Stimulated activated CD8-positive, alpha-beta memory T cell treated with anti-CD3 and anti-CD28 coated beads, Interleukin-15, amount 100 ng/mL, for 1 hour (primary cell): ENCODE measurements around the gene CTSH.
"Not testable (repeated sequence)": the region's sequence is repeated elsewhere in the genome, so short reads cannot be mapped to it uniquely, and the experiment has no call there.

Experiments
- DNase-seq: peaks from one replicate; pipeline ENCODE4 v3.0.0-alpha.2; 2020; ENCODE audit warnings: low read depth

Gene CTSH

GRCh38 chr15:78921940-78922339 lies 22.9 kb downstream of the CTSH start:
- no peak for DNase-seq

- DNase-seq, result no peak
Measured at GRCh38 chr15:78921517-78921916, 23.3 kb downstream of the CTSH start.

- no peak for DNase-seq
Measured at GRCh38 chr15:78917888-78918287, 27.0 kb downstream of the CTSH start.

GRCh38 chr15:78916088-78916487 lies 28.8 kb downstream of the CTSH start:
- no peak for DNase-seq

- DNase-seq, result no peak
Measured at GRCh38 chr15:78915341-78916087, 29.3 kb downstream of the CTSH start.

GRCh38 chr15:78914027-78914764 lies 30.6 kb downstream of the CTSH start:
- no peak for DNase-seq

- DNase-seq, result no peak
Measured at GRCh38 chr15:78913012-78913411, 31.8 kb downstream of the CTSH start.

- no peak for DNase-seq
Measured at GRCh38 chr15:78912316-78912715, 32.5 kb downstream of the CTSH start.

GRCh38 chr15:78910271-78910670 lies 34.6 kb downstream of the CTSH start:
- DNase-seq, result no peak

GRCh38 chr15:78909791-78910228 lies 35.0 kb downstream of the CTSH start:
- DNase-seq, result no peak

- DNase-seq, result no peak
Measured at GRCh38 chr15:78909160-78909695, 35.6 kb downstream of the CTSH start.

- DNase-seq, result no peak
Measured at GRCh38 chr15:78907577-78907976, 37.3 kb downstream of the CTSH start.

- no peak for DNase-seq
Measured at GRCh38 chr15:78906316-78906620, 38.6 kb downstream of the CTSH start.

- DNase-seq, result no peak
Measured at GRCh38 chr15:78904599-78905358, 40.1 kb downstream of the CTSH start.

- DNase-seq, result not testable (repeated sequence)
Measured at GRCh38 chr15:78902281-78903032, 42.4 kb downstream of the CTSH start.

GRCh38 chr15:78900819-78901533 lies 43.9 kb downstream of the CTSH start:
- DNase-seq, result not testable (repeated sequence)

GRCh38 chr15:78898540-78898939 lies 46.3 kb downstream of the CTSH start:
- DNase-seq, result no peak

- DNase-seq, result no peak
Measured at GRCh38 chr15:78895471-78895870, 49.4 kb downstream of the CTSH start.

GRCh38 chr15:78893538-78893937 lies 51.3 kb downstream of the CTSH start:
- no peak for DNase-seq

GRCh38 chr15:78889000-78889399 lies 55.8 kb downstream of the CTSH start:
- DNase-seq, result no peak

- DNase-seq, result no peak
Measured at GRCh38 chr15:78881681-78882080, 63.2 kb downstream of the CTSH start.
